ENCODE results near the gene LAMB3.

DNA sequence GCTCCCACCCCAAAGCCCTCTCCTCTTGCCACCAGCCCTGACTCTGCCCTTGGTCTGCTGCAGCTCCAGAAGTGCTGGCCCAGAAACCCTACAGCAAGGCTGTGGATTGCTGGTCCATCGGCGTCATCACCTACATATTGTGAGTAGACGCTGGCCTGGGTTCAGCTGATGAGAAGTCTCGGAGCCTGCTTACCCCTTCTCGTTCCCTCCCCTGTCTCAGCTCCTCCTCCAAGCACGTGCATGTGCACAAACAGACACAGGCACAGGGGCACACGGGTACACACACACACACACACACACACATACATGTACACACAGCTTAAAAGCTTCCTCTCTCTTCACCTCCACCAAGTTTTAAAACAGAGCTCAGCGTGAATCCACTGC lies 44.4 kb downstream of the LAMB3 start:
- TF ChIP-seq, protein P1, sequence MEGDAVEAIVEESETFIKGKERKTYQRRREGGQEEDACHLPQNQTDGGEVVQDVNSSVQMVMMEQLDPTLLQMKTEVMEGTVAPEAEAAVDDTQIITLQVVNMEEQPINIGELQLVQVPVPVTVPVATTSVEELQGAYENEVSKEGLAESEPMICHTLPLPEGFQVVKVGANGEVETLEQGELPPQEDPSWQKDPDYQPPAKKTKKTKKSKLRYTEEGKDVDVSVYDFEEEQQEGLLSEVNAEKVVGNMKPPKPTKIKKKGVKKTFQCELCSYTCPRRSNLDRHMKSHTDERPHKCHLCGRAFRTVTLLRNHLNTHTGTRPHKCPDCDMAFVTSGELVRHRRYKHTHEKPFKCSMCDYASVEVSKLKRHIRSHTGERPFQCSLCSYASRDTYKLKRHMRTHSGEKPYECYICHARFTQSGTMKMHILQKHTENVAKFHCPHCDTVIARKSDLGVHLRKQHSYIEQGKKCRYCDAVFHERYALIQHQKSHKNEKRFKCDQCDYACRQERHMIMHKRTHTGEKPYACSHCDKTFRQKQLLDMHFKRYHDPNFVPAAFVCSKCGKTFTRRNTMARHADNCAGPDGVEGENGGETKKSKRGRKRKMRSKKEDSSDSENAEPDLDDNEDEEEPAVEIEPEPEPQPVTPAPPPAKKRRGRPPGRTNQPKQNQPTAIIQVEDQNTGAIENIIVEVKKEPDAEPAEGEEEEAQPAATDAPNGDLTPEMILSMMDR (IDR thresholded peaks at IDR 0.05) = no peak
- TF ChIP-seq POLR2AphosphoS5 (IDR thresholded peaks at IDR 0.05; ENCODE audit: low read depth, low read length) (no peak), EZH2phosphoT487 (IDR thresholded peaks at IDR 0.05; ENCODE audit: borderline replicate concordance, low read depth) (no peak), NRF1 (IDR thresholded peaks at IDR 0.05; ENCODE audit: low read depth, low read length) (no peak), YY1 (IDR thresholded peaks at IDR 0.05; ENCODE audit: low read depth) (no peak), EP300 (IDR thresholded peaks at IDR 0.05; ENCODE audit: borderline replicate concordance in 1 of 2, low read depth in 1 of 2, low read length in 1 of 2) (no peak), CHD2 (IDR thresholded peaks at IDR 0.05; ENCODE audit: low read length, partially characterized antibody) (no peak), SIN3A (IDR thresholded peaks at IDR 0.05; ENCODE audit: borderline replicate concordance, low read depth, low read length) (no peak)
- TF ChIP-seq, protein P2, sequence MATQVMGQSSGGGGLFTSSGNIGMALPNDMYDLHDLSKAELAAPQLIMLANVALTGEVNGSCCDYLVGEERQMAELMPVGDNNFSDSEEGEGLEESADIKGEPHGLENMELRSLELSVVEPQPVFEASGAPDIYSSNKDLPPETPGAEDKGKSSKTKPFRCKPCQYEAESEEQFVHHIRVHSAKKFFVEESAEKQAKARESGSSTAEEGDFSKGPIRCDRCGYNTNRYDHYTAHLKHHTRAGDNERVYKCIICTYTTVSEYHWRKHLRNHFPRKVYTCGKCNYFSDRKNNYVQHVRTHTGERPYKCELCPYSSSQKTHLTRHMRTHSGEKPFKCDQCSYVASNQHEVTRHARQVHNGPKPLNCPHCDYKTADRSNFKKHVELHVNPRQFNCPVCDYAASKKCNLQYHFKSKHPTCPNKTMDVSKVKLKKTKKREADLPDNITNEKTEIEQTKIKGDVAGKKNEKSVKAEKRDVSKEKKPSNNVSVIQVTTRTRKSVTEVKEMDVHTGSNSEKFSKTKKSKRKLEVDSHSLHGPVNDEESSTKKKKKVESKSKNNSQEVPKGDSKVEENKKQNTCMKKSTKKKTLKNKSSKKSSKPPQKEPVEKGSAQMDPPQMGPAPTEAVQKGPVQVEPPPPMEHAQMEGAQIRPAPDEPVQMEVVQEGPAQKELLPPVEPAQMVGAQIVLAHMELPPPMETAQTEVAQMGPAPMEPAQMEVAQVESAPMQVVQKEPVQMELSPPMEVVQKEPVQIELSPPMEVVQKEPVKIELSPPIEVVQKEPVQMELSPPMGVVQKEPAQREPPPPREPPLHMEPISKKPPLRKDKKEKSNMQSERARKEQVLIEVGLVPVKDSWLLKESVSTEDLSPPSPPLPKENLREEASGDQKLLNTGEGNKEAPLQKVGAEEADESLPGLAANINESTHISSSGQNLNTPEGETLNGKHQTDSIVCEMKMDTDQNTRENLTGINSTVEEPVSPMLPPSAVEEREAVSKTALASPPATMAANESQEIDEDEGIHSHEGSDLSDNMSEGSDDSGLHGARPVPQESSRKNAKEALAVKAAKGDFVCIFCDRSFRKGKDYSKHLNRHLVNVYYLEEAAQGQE (IDR thresholded peaks at IDR 0.05; ENCODE audit: low read depth, low read length) = no peak
- TF ChIP-seq, protein P3, sequence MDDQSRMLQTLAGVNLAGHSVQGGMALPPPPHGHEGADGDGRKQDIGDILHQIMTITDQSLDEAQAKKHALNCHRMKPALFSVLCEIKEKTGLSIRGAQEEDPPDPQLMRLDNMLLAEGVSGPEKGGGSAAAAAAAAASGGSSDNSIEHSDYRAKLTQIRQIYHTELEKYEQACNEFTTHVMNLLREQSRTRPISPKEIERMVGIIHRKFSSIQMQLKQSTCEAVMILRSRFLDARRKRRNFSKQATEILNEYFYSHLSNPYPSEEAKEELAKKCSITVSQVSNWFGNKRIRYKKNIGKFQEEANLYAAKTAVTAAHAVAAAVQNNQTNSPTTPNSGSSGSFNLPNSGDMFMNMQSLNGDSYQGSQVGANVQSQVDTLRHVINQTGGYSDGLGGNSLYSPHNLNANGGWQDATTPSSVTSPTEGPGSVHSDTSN (IDR thresholded peaks at IDR 0.05) = no peak
